AG04450 (cell line): Measurements from ENCODE around the gene PLAU. TPM values are rescaled to one million over a fixed set of nuclear protein-coding genes. Genes with fewer than 3 reads are reported as not detected.

ENCODE experiments used
- CTCF ChIA-PET: fragments of 300-600, 350-600 bp; formaldehyde crosslinking; extraction: SDS; loops from one replicate; lab custom pipeline; 2022; ENCODE audit warnings: antibody characterized with exemption, inconsistent platforms; lab: Charles Lee
- POLR2A ChIA-PET: fragments of 350-600 bp; formaldehyde crosslinking; extraction: SDS; loops from one replicate; lab custom pipeline; 2021; ENCODE audit warnings: antibody characterized with exemption, inconsistent platforms; lab: Yijun Ruan, JAX
- DNase-seq: peaks from one replicate; pipeline ENCODE4 v3.0.0-alpha.2; 2011; ENCODE audit warnings: low read depth, low spot score
- H3K27ac ChIP-seq: one replicate; pipeline ENCODE4 v1.5.1; 2012; ENCODE audit warnings: low read depth, low read length, control low read depth
- H3K27me3 ChIP-seq: one replicate; pipeline ENCODE4 v1.6.0; 2012; ENCODE audit warnings: low read length; ENCODE audit not compliant: control insufficient read depth, insufficient read depth
- H3K4me3 ChIP-seq: 2 replicates; pipeline ENCODE4 v1.5.1; 2011; ENCODE audit warnings: mild to moderate bottlenecking, low read depth, low read length, control low read depth
- H3K9me3 ChIP-seq: 2 replicates; pipeline ENCODE4 v1.5.1; 2012; ENCODE audit warnings: low read length; ENCODE audit not compliant: control insufficient read depth, insufficient read depth
- CTCF ChIP-seq: IDR thresholded peaks from 2 replicates; pipeline ENCODE4 v1.5.1; 2011; ENCODE audit warnings: low read depth, low read length, control low read depth, inconsistent platforms
- polyA plus RNA-seq: library from polyadenylated mRNA; depleted of rRNA; stranded (reverse); fragments of >200 nt; gene quantifications from 2 replicates; pipeline ENCODE4 v1.2.3, GENCODE V29; 2011

Gene PLAU
- polyA plus RNA-seq, 1 experiment: 241 TPM

GRCh38 chr10:73953665-73954064 lies 42.7 kb downstream of the PLAU start:
- ChIA-PET POLR2A (no interaction called here), CTCF (interaction anchor here (0.6 to 1.6 kb wide), 3 partner anchors 13 to 127 kb away, joined by 3 to 15 read pairs (median 3); no protein-coding TSS in a partner anchor)
- TF ChIP-seq CTCF: no peak
- DNase-seq: no peak
- Histone ChIP-seq H3K9me3 (no peaks in the 10 kb centered on the region), H3K27me3 (no peaks in the 10 kb centered on the region), H3K27ac (no peak overlapping the region), H3K4me3 (no peak overlapping the region)

- H3K4me3 ChIP-seq: no peak overlapping the region
- no peak for DNase-seq
- ChIA-PET POLR2A (no interaction called here), CTCF (no interaction called here)
- no peaks in the 10 kb centered on the region for H3K27me3 ChIP-seq
- no peaks in the 10 kb centered on the region for H3K9me3 ChIP-seq
- no peak for TF ChIP-seq CTCF
- H3K27ac ChIP-seq: no peak overlapping the region
These were observed 43.8 kb downstream of the PLAU start for GRCh38 chr10:73954737-73955136.

DNA sequence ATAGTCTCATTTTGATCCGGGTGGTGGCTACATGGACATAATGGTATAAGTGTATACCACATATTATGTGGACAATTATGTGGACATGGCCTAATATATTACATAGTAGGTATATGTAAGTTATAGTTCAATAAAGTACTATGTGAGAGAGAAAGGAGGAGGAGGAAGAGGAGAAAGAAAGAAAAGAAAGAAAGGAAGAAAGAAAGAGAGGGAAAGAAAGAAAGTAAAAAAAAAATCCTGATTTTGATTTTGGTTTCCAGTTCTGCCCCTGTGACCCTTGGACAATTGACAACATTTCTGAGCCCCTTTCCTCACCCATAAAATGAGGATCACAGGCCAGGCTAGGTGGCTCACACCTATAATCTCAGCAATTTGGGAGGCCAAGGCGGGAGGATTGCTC lies 44.8 kb downstream of the PLAU start:
- CTCF ChIA-PET: no interaction called here
- no peak for TF ChIP-seq CTCF
- Histone ChIP-seq H3K27ac (no peak overlapping the region), H3K4me3 (no peak overlapping the region), H3K27me3 (no peaks in the 10 kb centered on the region), H3K9me3 (no peaks in the 10 kb centered on the region)
- no peak for DNase-seq
- POLR2A ChIA-PET: no interaction called here

GRCh38 chr10:73956476-73957359 lies 45.8 kb downstream of the PLAU start:
- no peaks in the 10 kb centered on the region for H3K9me3 ChIP-seq
- H3K27ac ChIP-seq: peak overlapping the region; percentile 54
- no peaks in the 10 kb centered on the region for H3K27me3 ChIP-seq
- ChIA-PET CTCF (interaction anchor here (0.5 to 1.5 kb wide), 12 partner anchors 9 to 125 kb away, joined by 3 to 7 read pairs (median 3); no protein-coding TSS in a partner anchor), POLR2A (interaction anchor here (0.6 to 1.5 kb wide), 5 partner anchors 10 to 73 kb away, joined by 3 to 12 read pairs (median 4); partner anchors contain the start of gene VCL)
- DNase-seq: no peak
- TF ChIP-seq CTCF: no peak
- no peak overlapping the region for H3K4me3 ChIP-seq
